ENCODE measurements around the gene CYP26C1. TPM values are rescaled to one million over a fixed set of nuclear protein-coding genes. Genes with fewer than 3 reads are reported as not detected.

The CYP26C1 gene
- total RNA-seq, 1 experiment from 2014 or later = 0.79 TPM

DNA sequence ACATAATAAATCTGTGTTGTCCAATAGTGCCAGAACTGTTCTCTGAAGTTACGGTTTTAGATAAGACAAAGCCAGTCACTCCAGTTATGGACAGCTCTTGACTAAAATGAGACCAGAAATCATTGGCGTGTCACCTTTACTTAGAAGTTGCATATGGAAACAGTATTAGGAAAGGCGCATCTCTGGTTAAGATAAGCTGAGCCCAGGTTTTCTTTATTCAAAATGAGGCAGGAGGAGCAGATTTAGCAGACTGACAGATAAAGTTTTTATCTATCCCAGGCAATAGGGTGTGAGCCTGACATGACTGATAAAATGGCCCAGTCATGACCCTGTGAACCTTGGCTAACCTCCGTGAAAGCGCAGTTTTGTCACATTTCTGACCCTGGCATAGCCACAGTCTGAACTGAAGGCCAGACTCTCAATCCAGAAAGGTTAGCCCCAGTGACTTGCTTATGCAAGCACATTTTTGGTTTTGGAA, 17.3 kb downstream of the CYP26C1 start:
- peaks cover 15% of the 10 kb centered on the region for H3K23me2 ChIP-seq (ENCODE audit: insufficient read length, low read depth, low read length, poor library complexity, severe bottlenecking)
- no peak for DNase-seq
- no peak overlapping the region for H2BK20ac ChIP-seq (ENCODE audit: low read depth, low read length, poor library complexity, severe bottlenecking)
- H4K20me1 ChIP-seq (ENCODE audit: control insufficient read depth, insufficient read depth, insufficient read length) = no peaks in the 10 kb centered on the region
- no peak overlapping the region for H2AK5ac ChIP-seq (ENCODE audit: insufficient read length, low read length)
- no peak overlapping the region for H3K9ac ChIP-seq (ENCODE audit: extremely low read depth, insufficient read length, low read length)
- no peak overlapping the region for H2BK5ac ChIP-seq (ENCODE audit: insufficient read length, low read length)
- Mint-ChIP-seq H3K4me1 (peaks cover 36 to 37% of the 10 kb centered on the region in 2 experiments), H3K4me3 (no peak overlapping the region), H3K36me3 (ENCODE audit: insufficient read depth in 1 of 3, low read depth in 3 of 3) (peaks cover 0 to 38% (median 35%) of the 10 kb centered on the region in 3 experiments; a peak in 4 of 7 replicates), H3K27ac (no peak overlapping the region), H3K27me3 (ENCODE audit: low read depth) (peaks cover 46% of the 10 kb centered on the region), H3K9me3 (peaks cover 0 to 3% of the 10 kb centered on the region in 2 experiments; a peak in 2 of 5 replicates)
- no peak overlapping the region for H2AFZ ChIP-seq (ENCODE audit: low read length)
- H3K79me1 ChIP-seq (ENCODE audit: insufficient read depth, low read depth, low read length, poor library complexity, severe bottlenecking) = no peaks in the 10 kb centered on the region
- no peak overlapping the region for H3K18ac ChIP-seq (ENCODE audit: insufficient read length, low read depth, low read length)
- no peaks in the 10 kb centered on the region for H3K9me3 ChIP-seq (ENCODE audit: control insufficient read depth, low read depth, low read length)
- no peak overlapping the region for H3T11ph ChIP-seq (ENCODE audit: low read length)
- H3K14ac ChIP-seq (ENCODE audit: insufficient read depth, low read length) = no peak overlapping the region
- no peak overlapping the region for H3K27ac ChIP-seq (ENCODE audit: insufficient read length, low read depth, low read length)
- H3K4me2 ChIP-seq (ENCODE audit: insufficient read depth, insufficient read length, low read length) = no peak overlapping the region
- no peak overlapping the region for H4K5ac ChIP-seq (ENCODE audit: insufficient read length, low read depth, low read length)
- no peak overlapping the region for H2BK12ac ChIP-seq (ENCODE audit: insufficient read length, low read depth, low read length)
- H3K79me2 ChIP-seq (ENCODE audit: insufficient read depth, low read length) = no peaks in the 10 kb centered on the region
- H2BK120ac ChIP-seq (ENCODE audit: low read depth, low read length, poor library complexity, severe bottlenecking) = no peak overlapping the region
- H2BK15ac ChIP-seq (ENCODE audit: low read depth, low read length) = no peak overlapping the region
- H4K91ac ChIP-seq (ENCODE audit: insufficient read length, low read depth, low read length) = no peak overlapping the region
- no peak overlapping the region for H3K23ac ChIP-seq (ENCODE audit: insufficient read length, low read depth, low read length)
- TF ChIP-seq, protein P1, sequence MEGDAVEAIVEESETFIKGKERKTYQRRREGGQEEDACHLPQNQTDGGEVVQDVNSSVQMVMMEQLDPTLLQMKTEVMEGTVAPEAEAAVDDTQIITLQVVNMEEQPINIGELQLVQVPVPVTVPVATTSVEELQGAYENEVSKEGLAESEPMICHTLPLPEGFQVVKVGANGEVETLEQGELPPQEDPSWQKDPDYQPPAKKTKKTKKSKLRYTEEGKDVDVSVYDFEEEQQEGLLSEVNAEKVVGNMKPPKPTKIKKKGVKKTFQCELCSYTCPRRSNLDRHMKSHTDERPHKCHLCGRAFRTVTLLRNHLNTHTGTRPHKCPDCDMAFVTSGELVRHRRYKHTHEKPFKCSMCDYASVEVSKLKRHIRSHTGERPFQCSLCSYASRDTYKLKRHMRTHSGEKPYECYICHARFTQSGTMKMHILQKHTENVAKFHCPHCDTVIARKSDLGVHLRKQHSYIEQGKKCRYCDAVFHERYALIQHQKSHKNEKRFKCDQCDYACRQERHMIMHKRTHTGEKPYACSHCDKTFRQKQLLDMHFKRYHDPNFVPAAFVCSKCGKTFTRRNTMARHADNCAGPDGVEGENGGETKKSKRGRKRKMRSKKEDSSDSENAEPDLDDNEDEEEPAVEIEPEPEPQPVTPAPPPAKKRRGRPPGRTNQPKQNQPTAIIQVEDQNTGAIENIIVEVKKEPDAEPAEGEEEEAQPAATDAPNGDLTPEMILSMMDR (conservative IDR thresholded peaks at IDR 0.05) = no peak
- WGBS (ENCODE audit: extremely low coverage, insufficient read length, low lambda C conversion rate) = no CpG with 5 or more reads among the region's 5 CpGs
- H3K4me1 ChIP-seq (ENCODE audit: insufficient read depth, low read length) = no peaks in the 10 kb centered on the region
- no peak overlapping the region for H3K4ac ChIP-seq (ENCODE audit: low read depth, low read length)
- H3K27me3 ChIP-seq (ENCODE audit: insufficient read depth, low read length) = peaks cover 36% of the 10 kb centered on the region; the same call in 1 of the 2 replicates
- H4K8ac ChIP-seq (replicated peaks; ENCODE audit: insufficient read length, low read depth, low read length) = no peak overlapping the region
- no peak overlapping the region for H3K56ac ChIP-seq (ENCODE audit: insufficient read length, low read depth, low read length)

Data from H9 (cell line).